Effector memory CD4-positive, alpha-beta T cell (primary cell): ENCODE data around the gene LRRC8B.

Experiments used
- DNase-seq, 3 donors: peaks; one replicate each; pipeline ENCODE4 v3.0.0-alpha.2; 2020
- H3K27ac ChIP-seq: 2 replicates; pipeline ENCODE4 v1.7.0; 2013; ENCODE audit warnings: mild to moderate bottlenecking, low read length, moderate library complexity; ENCODE audit not compliant: insufficient read depth, poor library complexity, severe bottlenecking
- H3K27me3 ChIP-seq: replicated peaks from 2 replicates; pipeline ENCODE4 v1.7.0; 2013; ENCODE audit warnings: mild to moderate bottlenecking, low read length; ENCODE audit not compliant: insufficient read depth, control insufficient read depth, poor library complexity, severe bottlenecking
- H3K36me3 ChIP-seq: 2 replicates; pipeline ENCODE4 v1.7.0; 2013; ENCODE audit warnings: mild to moderate bottlenecking, low read length, moderate library complexity; ENCODE audit not compliant: control insufficient read depth, insufficient read depth
- H3K4me1 ChIP-seq: 2 replicates; pipeline ENCODE4 v1.7.0; 2013; ENCODE audit warnings: low read length, mild to moderate bottlenecking; ENCODE audit not compliant: control insufficient read depth, insufficient read depth, poor library complexity, severe bottlenecking
- H3K4me3 ChIP-seq: 2 replicates; pipeline ENCODE4 v1.7.0; 2013; ENCODE audit warnings: low read length, low read depth, mild to moderate bottlenecking; ENCODE audit not compliant: insufficient read depth, poor library complexity, severe bottlenecking
- H3K9me3 ChIP-seq: 2 replicates; pipeline ENCODE4 v1.7.0; 2013; ENCODE audit warnings: mild to moderate bottlenecking, low read length, moderate library complexity; ENCODE audit not compliant: control insufficient read depth

LRRC8B gene

GRCh38 chr1:89641781-89642180, 117.2 kb downstream of the LRRC8B start:
- no peak for DNase-seq
- Histone ChIP-seq H3K4me1 (peaks cover 32% of the 10 kb centered on the region), H3K27ac (no peak overlapping the region)

DNA sequence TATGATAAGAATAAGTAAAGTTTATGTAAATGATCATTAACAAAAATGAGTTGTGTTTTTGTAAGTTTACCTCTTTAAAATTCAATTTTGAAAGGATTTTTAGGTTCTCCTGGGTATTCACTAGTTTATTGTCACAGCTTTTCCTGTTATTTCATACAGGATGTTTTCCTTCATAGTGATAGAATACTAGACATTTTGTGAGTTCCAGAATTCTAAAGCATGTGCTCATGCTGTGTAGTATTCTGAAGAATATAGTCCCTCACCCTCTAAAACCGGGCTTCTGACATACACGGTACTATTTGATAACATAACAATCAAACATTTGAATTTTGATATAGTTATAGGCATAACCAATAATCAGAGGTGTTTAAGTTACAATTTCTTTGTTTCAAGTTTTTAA, 118.9 kb downstream of the LRRC8B start:
- no peak for DNase-seq
- no peak overlapping the region for H3K27ac ChIP-seq
- H3K9me3 ChIP-seq, result peaks cover 3% of the 10 kb centered on the region
- H3K27me3 ChIP-seq, result no peaks in the 10 kb centered on the region
- peaks cover 22% of the 10 kb centered on the region for H3K4me1 ChIP-seq
- H3K4me3 ChIP-seq, result no peak overlapping the region
- peaks cover 5% of the 10 kb centered on the region for H3K36me3 ChIP-seq

More at GRCh38 chr1:89641781-89642180, 117.2 kb downstream of the LRRC8B start:
- Histone ChIP-seq H3K36me3 (no peaks in the 10 kb centered on the region), H3K27me3 (no peaks in the 10 kb centered on the region), H3K9me3 (peaks cover 3% of the 10 kb centered on the region), H3K4me3 (no peak overlapping the region)

DNA sequence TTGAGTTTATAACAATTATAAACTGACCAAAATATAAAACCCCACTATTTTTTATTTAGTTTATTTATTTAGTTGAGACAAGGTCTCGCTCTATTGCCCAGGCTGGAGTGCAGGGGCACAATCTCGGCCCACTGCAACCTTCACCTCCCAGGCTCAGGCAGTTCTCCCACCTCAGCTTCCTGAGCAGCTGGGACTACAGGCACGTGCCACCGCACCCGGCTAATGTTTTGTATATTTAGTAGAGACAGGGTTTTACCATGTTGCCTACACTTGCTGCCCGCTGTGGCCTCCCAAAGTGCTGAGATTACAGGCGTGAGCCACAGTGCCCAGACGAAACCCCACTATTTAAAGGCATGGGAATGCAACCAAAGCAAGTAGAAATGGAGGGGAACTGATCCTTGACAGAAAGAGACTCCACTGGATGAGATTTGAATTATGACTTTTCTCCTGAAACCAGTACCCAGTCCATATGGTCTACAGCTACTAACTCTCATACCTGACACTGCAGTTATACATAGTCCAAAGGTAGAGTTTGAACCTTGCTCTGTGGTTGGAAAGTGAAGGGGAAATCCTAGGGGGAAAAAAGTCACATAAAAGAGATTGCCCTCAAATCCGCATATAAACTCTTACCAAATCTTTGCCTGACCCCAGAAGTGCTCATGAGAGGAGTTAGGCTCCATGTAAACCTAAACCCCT, 119.6 kb downstream of the LRRC8B start:
- H3K27me3 ChIP-seq, result no peaks in the 10 kb centered on the region
- no peak overlapping the region for H3K4me3 ChIP-seq
- peaks cover 23% of the 10 kb centered on the region for H3K4me1 ChIP-seq
- H3K36me3 ChIP-seq, result peaks cover 5% of the 10 kb centered on the region
- peaks cover 3% of the 10 kb centered on the region for H3K9me3 ChIP-seq
- no peak overlapping the region for H3K27ac ChIP-seq
- no peak for DNase-seq

DNA sequence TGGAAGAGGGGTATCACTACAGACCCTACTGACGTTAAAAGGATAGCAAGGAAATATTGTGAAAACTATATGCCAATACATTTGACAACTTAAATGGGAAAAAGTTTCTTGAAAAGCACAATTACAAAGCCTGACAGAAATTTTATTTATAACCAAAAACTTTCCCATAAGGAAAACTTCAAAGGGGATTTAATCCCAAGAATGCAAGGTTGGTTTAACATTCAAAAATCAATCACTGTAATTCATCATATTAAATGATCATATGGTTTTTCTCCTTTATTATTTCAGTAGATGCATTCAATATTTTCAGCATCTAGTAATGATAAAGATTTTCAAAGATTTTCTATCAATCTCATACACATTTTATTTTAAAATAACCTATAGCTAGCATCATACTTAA, 121.6 kb downstream of the LRRC8B start:
- peaks cover 3% of the 10 kb centered on the region for H3K9me3 ChIP-seq
- no peak overlapping the region for H3K27ac ChIP-seq
- H3K4me1 ChIP-seq, result peaks cover 22% of the 10 kb centered on the region
- DNase-seq, result no peak
- H3K27me3 ChIP-seq, result no peaks in the 10 kb centered on the region
- H3K36me3 ChIP-seq, result peaks cover 5% of the 10 kb centered on the region
- no peak overlapping the region for H3K4me3 ChIP-seq
